Measurements from ENCODE around the gene HORMAD2.

DNA sequence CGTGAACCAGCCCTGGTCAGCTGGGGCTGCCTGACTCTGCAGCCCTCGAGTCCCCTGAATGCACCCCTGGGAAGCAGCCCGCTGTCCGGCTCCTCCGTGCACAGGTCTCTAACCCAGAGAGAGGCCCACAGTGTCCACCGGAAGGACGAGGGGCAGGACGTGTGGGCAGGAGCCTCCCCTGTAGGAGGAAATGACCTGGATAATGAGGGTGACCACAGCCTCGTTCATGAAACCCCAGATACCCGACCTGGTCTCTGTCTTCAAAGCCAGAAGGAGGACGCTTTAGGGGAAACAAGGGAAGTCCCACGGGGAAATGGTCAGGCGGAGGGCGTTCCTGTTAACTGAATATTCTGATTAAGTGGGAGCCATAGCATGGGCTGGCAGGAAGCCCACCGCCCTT is 143.0 kb downstream of the HORMAD2 start:
- TF ChIP-seq, protein P1, sequence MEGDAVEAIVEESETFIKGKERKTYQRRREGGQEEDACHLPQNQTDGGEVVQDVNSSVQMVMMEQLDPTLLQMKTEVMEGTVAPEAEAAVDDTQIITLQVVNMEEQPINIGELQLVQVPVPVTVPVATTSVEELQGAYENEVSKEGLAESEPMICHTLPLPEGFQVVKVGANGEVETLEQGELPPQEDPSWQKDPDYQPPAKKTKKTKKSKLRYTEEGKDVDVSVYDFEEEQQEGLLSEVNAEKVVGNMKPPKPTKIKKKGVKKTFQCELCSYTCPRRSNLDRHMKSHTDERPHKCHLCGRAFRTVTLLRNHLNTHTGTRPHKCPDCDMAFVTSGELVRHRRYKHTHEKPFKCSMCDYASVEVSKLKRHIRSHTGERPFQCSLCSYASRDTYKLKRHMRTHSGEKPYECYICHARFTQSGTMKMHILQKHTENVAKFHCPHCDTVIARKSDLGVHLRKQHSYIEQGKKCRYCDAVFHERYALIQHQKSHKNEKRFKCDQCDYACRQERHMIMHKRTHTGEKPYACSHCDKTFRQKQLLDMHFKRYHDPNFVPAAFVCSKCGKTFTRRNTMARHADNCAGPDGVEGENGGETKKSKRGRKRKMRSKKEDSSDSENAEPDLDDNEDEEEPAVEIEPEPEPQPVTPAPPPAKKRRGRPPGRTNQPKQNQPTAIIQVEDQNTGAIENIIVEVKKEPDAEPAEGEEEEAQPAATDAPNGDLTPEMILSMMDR (IDR thresholded peaks at IDR 0.05): no peak
- TF ChIP-seq NRF1 (IDR thresholded peaks at IDR 0.05; ENCODE audit: low read depth, low read length): no peak
